SJSA1 (cell line): Measurements from ENCODE around the gene UHRF1. TPM values are rescaled to one million over a fixed set of nuclear protein-coding genes. Genes with fewer than 3 reads are reported as not detected.

Experiments used
- DNase-seq, 2 experiments: peaks; one replicate each; pipeline ENCODE4 v3.0.0-alpha.2; 2015 to 2020; ENCODE audit warnings: low spot score in 2 of 2, low read depth in 1 of 2
- H3K27ac ChIP-seq: fragments of 250-450 bp; sonication (Bioruptor Pico); 2 replicates; pipeline ENCODE4 v1.5.1; 2020; ENCODE audit warnings: mild to moderate bottlenecking, moderate library complexity
- H3K27me3 ChIP-seq: fragments of 250-450 bp; sonication (Bioruptor Pico); replicated peaks from 2 replicates; pipeline ENCODE4 v1.5.1; 2020; ENCODE audit warnings: mild to moderate bottlenecking, moderate library complexity
- H3K36me3 ChIP-seq: fragments of 250-450 bp; sonication (Bioruptor Pico); 2 replicates; pipeline ENCODE4 v1.5.1; 2020; ENCODE audit warnings: mild to moderate bottlenecking
- H3K4me1 ChIP-seq: fragments of 250-450 bp; sonication (Bioruptor Pico); replicated peaks from 2 replicates; pipeline ENCODE4 v1.6.1; 2021; ENCODE audit warnings: mild to moderate bottlenecking
- H3K4me3 ChIP-seq: fragments of 250-450 bp; sonication (Bioruptor Pico); 2 replicates; pipeline ENCODE4 v1.5.1; 2020; ENCODE audit warnings: mild to moderate bottlenecking
- H3K9me3 ChIP-seq: fragments of 250-450 bp; sonication (Bioruptor Pico); replicated peaks from 2 replicates; pipeline ENCODE4 v1.5.1; 2020; ENCODE audit warnings: mild to moderate bottlenecking
- total RNA-seq: library from RNA; depleted of rRNA; stranded (reverse); fragments of >200 nt; shearing (Covaris generic); gene quantifications from 2 replicates; pipeline ENCODE4 v1.2.3, GENCODE V29; 2014

UHRF1 gene
- total RNA-seq, 1 experiment from 2014 or later: 85.8 TPM

DNA sequence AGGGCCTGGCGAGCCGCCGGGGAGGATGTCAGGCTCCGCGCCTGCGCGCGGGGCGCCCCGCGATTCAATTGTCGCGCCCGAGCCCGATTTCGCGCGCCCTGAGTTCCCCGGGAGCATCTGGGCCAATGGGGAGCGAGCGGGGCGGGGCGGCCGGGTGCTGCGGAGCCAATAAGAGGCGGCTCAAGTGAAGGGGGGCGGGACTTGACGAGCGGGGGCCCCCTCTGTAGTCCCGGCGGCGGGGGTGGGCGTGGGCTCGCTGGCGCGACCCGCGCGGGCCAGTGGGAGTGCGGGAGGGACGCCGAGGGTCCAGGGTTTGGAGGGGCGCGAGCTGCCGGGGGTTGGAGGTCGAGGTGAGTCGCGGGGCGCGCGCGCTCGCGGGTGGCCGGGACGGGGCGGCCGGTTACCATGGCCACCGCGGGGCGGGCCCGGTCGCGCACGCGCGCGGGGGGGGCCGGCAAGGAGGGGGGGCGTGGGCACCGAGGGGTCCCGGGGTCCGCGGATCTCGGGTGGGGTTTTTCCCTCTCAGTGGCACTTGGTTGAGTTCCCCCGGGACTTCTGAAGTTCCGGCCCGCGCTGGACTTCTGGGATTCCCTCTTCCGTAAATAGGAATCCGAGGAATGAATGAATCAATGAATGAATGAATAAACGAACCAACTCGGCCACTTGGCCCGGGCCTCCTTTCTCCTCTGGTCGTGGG lies 744 bp downstream of the UHRF1 start:
- H3K4me1 ChIP-seq: peaks cover 50% of the 10 kb centered on the region
- peaks cover 3% of the 10 kb centered on the region; the same call in 1 of the 2 replicates for H3K9me3 ChIP-seq
- H3K27me3 ChIP-seq: no peaks in the 10 kb centered on the region
- H3K27ac ChIP-seq: peak overlapping the region; percentile 89
- peak; percentile 83 to 95 for DNase-seq
- H3K4me3 ChIP-seq: peak overlapping the region; percentile 92
- H3K36me3 ChIP-seq: peaks cover 55% of the 10 kb centered on the region

DNA sequence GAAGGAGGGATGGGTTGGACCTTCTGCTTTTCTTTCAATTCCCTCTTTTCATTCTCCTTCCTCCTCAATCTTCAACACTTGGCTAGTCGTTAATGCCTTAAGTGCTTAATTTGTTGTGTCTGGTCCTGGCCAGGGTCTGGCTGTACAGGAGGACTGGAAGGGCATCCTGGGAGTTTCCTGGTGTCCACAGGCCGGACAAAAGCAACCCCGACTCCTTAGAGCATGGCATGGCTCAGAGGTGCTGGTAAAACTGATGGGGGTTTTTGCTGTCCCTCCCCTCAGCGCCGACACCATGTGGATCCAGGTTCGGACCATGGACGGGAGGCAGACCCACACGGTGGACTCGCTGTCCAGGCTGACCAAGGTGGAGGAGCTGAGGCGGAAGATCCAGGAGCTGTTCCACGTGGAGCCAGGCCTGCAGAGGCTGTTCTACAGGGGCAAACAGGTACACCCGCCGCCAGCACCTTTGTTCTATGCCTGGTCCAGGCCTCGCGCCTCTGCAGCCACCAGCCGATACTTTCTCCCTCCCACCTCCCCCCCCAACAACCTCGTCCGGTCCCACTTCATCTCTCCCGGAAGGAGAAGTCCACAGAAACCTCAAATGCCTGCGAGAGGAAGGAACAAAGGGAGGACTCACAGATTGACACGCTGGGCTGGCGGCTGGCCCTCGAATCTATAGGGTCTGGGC lies 1.4 kb downstream of the UHRF1 start:
- Histone ChIP-seq H3K9me3 (peaks cover 3% of the 10 kb centered on the region; the same call in 1 of the 2 replicates), H3K4me1 (peaks cover 57% of the 10 kb centered on the region), H3K4me3 (peak overlapping the region; percentile 92), H3K27me3 (no peaks in the 10 kb centered on the region), H3K36me3 (peaks cover 62% of the 10 kb centered on the region), H3K27ac (peak overlapping the region; percentile 89)
- peak; percentile 64 to 74 for DNase-seq

DNA sequence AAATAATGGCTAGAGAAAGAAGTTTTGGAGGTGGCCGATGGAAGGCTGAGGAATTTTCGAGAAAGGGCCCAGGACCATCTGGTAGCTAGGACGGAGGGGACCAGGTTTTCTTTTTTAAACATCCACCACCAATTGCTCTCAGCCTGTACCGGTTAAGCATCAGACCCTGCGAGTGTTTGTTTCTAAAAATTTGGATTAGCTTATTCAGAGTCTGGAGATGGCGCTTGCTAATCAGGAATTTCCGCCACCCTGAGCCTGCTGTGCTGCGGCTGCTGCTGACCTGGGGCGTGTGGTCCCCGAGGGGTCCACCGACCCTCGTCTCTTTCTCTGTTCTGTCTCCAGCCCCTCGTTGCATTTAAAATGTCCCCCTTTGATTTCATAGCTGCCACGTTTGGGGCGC lies 2.0 kb downstream of the UHRF1 start:
- H3K4me1 ChIP-seq: peaks cover 60% of the 10 kb centered on the region
- DNase-seq: no peak
- peak overlapping the region; percentile 92 for H3K4me3 ChIP-seq

DNA sequence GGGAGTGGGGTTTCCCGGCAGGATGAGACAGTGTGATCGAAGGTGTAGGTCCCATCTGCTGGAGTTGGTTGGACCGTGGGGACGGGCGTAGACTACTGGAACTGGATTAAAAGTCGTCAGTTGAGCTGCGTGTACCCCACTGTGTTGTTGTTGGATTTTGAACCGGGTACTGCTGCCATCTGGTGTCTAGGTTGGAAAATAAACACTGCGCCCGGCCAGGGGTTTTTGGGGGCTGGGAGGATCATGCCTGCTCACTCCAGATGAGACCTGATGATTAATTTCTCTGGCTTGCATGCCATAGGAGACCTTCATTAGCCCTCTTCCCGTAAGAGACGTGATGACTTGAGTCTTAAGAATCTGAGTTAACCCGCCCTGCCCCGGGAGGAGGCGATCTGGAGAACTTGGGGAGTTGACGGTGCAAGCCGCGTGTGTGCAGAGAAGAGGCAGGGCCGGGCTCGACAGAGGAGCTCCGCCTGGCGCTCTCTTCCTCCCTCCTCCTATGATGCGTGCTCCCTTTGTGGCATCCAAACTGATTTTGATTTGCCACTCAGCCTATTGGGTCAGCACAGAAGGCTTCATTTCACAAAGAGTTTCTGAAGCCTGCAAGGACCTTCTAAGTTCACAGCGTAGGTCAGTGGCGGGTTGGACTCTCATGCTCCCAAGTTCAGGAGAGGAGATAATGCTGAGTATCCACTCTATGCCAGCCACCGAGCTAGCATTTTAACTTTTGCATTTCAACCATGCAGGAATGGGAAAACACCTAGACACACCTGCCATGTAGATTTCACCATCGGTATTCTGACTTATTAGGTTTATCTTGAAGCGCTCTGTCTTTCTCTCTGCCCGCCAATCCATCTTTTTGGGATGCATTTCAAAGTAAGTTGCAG lies 2.7 kb downstream of the UHRF1 start:
- peak overlapping the region; percentile 92 for H3K4me3 ChIP-seq
- DNase-seq: peak; percentile 94 to 95
- peaks cover 73% of the 10 kb centered on the region for H3K36me3 ChIP-seq
- H3K9me3 ChIP-seq: peaks cover 3% of the 10 kb centered on the region; the same call in 1 of the 2 replicates
- H3K4me1 ChIP-seq: peaks cover 60% of the 10 kb centered on the region
- no peaks in the 10 kb centered on the region for H3K27me3 ChIP-seq
- H3K27ac ChIP-seq: peak overlapping the region; percentile 35

More for the DNA sequence above, 2.0 kb downstream of the UHRF1 start:
- Histone ChIP-seq H3K36me3 (peaks cover 68% of the 10 kb centered on the region), H3K27ac (peak overlapping the region; percentile 35), H3K27me3 (no peaks in the 10 kb centered on the region), H3K9me3 (peaks cover 3% of the 10 kb centered on the region; the same call in 1 of the 2 replicates)

DNA sequence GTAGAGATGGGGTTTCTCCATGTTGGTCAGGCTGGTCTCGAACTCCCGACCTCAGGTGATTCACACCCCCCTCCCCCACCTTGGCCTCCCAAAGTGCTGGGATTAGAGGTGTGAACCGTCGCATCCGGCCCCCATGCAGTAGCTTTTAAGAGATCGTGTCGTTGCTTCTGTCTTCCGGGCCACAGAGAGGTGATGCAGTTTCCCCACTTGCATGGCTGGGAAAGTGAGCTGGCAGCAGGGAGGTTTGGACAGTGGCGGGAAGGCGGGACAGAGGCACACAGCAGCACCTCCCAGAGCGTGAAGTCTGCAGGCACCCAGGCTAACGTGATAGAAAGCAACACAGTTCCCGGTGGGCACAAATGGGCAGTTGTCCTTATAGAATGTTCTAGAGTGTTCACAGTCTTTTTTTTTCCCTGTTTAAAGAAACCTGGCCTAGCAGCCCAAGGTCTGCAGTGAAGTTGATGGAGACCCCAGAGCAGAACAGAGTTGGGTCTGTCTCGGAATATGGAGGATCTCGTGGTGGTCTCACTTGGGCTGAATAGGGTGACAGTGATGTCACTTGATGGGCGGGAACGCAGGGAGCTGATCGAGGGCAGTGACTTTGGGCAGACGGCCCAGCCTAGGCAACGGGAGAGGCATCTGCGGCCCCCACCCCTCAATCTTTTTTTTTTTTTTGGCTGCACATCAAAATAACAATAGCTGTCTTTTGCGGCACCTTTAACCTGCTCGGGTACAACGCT lies 4.9 kb downstream of the UHRF1 start:
- no peak for DNase-seq
- Histone ChIP-seq H3K9me3 (peaks cover 3% of the 10 kb centered on the region; the same call in 1 of the 2 replicates), H3K27ac (peak overlapping the region; percentile 59), H3K36me3 (peaks cover 94% of the 10 kb centered on the region), H3K4me1 (peaks cover 54% of the 10 kb centered on the region), H3K4me3 (no peak overlapping the region), H3K27me3 (no peaks in the 10 kb centered on the region)

DNA sequence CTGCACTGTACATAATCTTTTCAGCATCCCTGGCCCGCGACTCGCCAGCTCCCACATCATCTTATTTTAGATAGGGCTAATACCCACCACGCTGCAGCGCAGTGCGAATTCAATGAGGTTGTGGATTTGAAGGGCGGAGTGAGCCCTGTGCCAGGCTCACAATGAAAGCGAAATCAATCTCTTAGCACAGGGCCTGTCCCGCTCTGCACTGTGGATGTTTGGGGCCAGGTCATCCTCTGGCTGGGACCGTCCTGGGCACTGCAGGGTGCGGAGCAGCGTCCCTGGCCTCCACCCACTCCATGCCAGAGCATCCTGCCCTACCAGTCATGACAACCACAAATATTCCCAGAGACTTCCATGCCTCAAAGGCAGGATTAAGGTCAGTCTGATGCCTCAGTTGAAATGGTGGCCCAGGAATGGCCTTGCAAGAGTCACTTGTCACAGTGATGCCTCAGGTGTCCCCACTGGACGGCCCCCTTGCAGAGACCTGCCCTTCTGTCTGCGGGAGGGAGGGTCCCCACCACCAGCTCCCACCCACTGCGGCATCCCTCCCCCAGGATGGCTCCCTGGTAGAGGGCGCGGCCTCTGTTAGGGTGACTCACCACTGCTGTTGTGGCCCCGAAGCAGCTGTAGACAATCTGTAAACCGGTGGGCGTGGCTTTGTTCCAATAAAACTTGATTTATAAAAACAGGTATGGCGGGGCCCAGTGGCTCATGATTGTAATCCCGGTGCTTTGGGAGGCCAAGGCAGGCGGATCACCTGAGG lies 5.6 kb downstream of the UHRF1 start:
- no peaks in the 10 kb centered on the region for H3K27me3 ChIP-seq
- no peak overlapping the region for H3K4me3 ChIP-seq
- peak overlapping the region; percentile 59 for H3K27ac ChIP-seq
- peak; percentile 88 to 91 for DNase-seq
- H3K9me3 ChIP-seq: no peaks in the 10 kb centered on the region
- H3K36me3 ChIP-seq: peaks cover 97% of the 10 kb centered on the region
- peaks cover 50% of the 10 kb centered on the region for H3K4me1 ChIP-seq

DNA sequence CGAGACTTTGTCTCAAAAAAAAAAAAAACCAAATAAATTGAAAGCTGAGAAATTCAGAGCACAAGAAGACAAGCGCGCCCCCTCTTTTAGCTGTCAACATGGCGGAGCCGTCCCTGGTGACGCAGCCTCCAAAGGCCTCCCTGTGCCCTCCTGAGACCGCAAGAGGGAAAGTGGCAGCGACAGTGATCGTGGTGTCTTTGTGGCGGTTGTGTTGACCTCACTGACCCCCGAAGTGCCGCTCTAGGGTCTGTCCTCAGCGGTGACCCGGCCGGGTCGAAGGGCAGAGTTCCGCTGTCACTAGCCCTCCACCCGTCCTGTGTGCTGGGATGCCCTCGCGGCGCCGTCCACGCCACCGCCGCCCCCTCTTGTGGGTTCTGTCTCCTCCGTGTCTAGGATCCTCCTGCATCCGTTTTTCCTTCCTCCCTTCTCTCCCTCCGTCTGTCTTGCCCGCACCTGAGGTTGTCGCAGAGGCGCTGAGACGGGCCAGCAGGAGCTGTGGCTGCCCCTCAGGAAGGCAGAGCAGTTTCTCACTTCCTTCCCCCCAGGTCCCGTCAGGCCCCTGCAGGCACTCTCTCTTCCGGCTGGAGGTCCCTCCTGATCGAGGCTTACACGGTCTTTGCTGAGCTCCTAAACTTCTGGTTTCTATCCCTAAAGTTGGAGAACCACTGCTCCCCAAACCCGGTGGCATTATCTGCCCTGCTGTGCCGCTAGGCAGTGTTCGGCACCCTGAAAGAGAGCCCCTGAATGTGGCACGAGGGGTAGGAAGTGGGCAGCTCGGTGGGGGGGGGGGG lies 7.2 kb downstream of the UHRF1 start:
- Histone ChIP-seq H3K4me3 (no peak overlapping the region), H3K36me3 (peaks cover 97% of the 10 kb centered on the region), H3K9me3 (no peaks in the 10 kb centered on the region), H3K27me3 (no peaks in the 10 kb centered on the region), H3K27ac (no peak overlapping the region), H3K4me1 (peaks cover 38% of the 10 kb centered on the region)
- no peak for DNase-seq

DNA sequence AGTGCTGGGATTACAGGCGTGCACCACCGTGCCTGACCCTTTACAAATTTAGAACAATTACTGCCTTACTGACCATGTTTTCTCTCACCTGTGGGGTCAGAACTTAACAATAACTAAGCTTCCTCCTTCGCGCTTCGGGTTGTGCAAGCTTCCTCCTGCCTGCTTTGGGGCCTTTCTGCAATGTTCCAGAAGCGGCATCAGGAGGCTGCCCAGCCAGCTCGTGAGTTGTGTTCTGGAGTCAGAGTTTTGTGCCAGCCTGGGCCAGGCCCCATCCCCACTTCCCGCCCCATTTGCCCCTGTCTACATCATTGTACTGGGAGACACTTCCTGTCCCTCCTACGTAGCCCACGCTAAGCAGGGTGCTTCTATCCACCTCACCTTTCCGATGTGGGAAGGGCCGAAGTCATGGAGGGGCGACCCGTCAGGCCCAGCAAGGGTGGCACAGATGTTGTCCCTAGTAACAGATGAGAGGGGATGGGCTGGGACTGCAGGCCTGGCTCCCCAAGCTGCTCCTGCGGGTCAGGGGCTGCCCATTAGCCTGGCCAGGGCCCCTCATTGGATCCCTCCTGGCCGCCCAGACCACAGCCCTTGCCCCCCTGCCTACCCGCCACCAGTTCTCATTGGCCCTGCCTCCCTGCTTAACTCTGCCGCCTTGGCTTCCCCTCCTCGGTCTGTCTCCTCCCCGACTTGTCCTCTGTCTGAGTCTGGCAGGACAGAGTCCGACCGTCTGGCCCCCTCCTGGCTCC lies 13.4 kb downstream of the UHRF1 start:
- DNase-seq: no peak
- H3K4me3 ChIP-seq: no peak overlapping the region
- peaks cover 96% of the 10 kb centered on the region for H3K36me3 ChIP-seq
- peaks cover 19% of the 10 kb centered on the region for H3K4me1 ChIP-seq
- no peaks in the 10 kb centered on the region for H3K9me3 ChIP-seq
- H3K27me3 ChIP-seq: no peaks in the 10 kb centered on the region
- H3K27ac ChIP-seq: no peak overlapping the region

DNA sequence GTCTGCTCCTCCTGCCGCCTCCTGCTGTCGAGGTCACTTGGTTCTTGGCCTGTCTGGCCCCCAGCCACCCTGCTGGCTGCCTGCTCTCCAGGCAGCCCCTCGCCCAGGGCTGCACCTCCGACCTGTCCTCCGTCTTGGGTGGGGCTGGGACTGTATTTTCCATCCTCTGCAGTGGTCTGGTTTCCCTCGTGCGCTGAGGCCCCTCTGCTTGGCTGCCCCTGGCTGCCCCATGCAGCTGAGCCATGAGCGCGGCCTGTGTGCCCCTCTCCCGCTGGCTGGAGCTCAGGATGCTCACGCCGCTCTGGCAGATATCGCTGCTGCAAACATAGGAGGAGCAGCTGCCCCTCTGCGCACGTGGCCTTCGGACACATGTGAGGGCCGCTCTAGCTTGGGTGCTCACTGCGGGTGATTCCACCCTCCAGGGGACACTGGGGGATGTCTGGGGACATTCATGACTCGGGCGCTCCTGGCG lies 14.0 kb downstream of the UHRF1 start:
- Histone ChIP-seq H3K27me3 (no peaks in the 10 kb centered on the region), H3K9me3 (no peaks in the 10 kb centered on the region), H3K4me3 (no peak overlapping the region), H3K36me3 (peaks cover 96% of the 10 kb centered on the region), H3K27ac (no peak overlapping the region), H3K4me1 (peaks cover 22% of the 10 kb centered on the region)
- DNase-seq: no peak

DNA sequence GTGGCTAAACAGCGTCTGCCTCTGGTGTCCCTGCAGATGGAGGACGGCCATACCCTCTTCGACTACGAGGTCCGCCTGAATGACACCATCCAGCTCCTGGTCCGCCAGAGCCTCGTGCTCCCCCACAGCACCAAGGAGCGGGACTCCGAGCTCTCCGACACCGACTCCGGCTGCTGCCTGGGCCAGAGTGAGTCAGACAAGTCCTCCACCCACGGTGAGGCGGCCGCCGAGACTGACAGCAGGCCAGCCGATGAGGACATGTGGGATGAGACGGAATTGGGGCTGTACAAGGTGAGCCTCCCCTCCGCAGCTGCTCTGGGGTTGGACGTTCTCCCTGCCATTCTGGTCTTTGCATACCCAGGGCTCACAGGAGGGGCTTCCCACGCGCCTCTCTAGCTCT lies 19.9 kb downstream of the UHRF1 start:
- peaks cover 96% of the 10 kb centered on the region for H3K36me3 ChIP-seq
- no peak overlapping the region for H3K27ac ChIP-seq
- peaks cover 40% of the 10 kb centered on the region for H3K4me1 ChIP-seq
- H3K27me3 ChIP-seq: no peaks in the 10 kb centered on the region
- H3K9me3 ChIP-seq: no peaks in the 10 kb centered on the region
- no peak overlapping the region for H3K4me3 ChIP-seq
- DNase-seq: no peak

DNA sequence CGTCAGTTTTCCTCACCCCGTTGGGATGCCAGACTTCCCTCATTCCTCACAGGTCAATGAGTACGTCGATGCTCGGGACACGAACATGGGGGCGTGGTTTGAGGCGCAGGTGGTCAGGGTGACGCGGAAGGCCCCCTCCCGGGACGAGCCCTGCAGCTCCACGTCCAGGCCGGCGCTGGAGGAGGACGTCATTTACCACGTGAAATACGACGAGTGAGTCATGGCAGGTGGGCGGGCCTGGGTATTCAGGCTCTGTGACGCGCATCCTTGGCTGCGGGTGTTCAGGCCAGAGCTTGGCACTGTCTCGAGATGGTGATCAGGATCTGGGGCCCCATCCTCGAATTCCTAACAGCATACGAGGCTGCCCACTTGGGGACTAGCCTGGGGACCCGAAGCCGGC lies 21.4 kb downstream of the UHRF1 start:
- no peak overlapping the region for H3K27ac ChIP-seq
- DNase-seq: no peak

More for the DNA sequence above, 21.4 kb downstream of the UHRF1 start:
- Histone ChIP-seq H3K9me3 (no peaks in the 10 kb centered on the region), H3K4me3 (no peak overlapping the region), H3K36me3 (peaks cover 96% of the 10 kb centered on the region), H3K27me3 (no peaks in the 10 kb centered on the region), H3K4me1 (peaks cover 40% of the 10 kb centered on the region)
